ENCODE results near the gene RSPH10B2.
"Not testable (repeated sequence)": the region's sequence is repeated elsewhere in the genome, so short reads cannot be mapped to it uniquely, and the experiment has no call there.

Gene RSPH10B2

DNA sequence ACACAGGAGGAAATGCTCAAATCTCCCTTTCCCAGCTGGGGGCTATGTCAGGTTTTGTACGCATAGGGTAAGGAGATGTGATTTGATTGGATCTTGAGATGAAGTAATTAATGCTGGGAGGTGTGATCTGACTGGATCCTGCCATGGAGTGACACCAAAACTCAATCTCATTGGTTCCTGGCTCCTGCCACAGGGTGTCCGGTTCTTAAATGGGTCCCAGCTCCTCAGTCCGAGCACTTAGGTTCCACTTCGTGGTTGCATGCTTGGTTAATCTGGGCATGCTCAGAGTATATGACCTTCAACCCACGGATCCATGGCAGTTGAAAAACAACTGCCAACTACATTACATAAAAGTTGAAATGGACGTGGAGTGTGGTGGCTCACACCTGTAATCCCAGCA is 44.1 kb upstream of the RSPH10B2 start:
- peaks cover 7% of the 10 kb centered on the region; the same call in 1 of the 2 replicates for H3K27me3 ChIP-seq (ENCODE audit: control insufficient read depth, low read length)
- H3K4me2 ChIP-seq (ENCODE audit: low read length) = no peak overlapping the region
- H3K9me2 ChIP-seq (replicated peaks; ENCODE audit: control insufficient read depth, low read length) = no peaks in the 10 kb centered on the region
- peaks cover 14% of the 10 kb centered on the region for H3K36me3 ChIP-seq (ENCODE audit: control insufficient read depth, low read length)
- TF ChIP-seq, protein P1, sequence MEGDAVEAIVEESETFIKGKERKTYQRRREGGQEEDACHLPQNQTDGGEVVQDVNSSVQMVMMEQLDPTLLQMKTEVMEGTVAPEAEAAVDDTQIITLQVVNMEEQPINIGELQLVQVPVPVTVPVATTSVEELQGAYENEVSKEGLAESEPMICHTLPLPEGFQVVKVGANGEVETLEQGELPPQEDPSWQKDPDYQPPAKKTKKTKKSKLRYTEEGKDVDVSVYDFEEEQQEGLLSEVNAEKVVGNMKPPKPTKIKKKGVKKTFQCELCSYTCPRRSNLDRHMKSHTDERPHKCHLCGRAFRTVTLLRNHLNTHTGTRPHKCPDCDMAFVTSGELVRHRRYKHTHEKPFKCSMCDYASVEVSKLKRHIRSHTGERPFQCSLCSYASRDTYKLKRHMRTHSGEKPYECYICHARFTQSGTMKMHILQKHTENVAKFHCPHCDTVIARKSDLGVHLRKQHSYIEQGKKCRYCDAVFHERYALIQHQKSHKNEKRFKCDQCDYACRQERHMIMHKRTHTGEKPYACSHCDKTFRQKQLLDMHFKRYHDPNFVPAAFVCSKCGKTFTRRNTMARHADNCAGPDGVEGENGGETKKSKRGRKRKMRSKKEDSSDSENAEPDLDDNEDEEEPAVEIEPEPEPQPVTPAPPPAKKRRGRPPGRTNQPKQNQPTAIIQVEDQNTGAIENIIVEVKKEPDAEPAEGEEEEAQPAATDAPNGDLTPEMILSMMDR (IDR thresholded peaks at IDR 0.05; ENCODE audit: low read depth, low read length, poor library complexity, severe bottlenecking) = no peak
- no peak for TF ChIP-seq EZH2phosphoT487 (IDR thresholded peaks at IDR 0.05; ENCODE audit: borderline replicate concordance, low read length)
- no peak overlapping the region for H3K27ac ChIP-seq (ENCODE audit: low read depth, low read length)
- H3K4me1 ChIP-seq (ENCODE audit: control insufficient read depth, low read length) = peaks cover 25% of the 10 kb centered on the region
- peaks cover 5% of the 10 kb centered on the region; the same call in 1 of the 2 replicates for H3F3A ChIP-seq (ENCODE audit: control insufficient read depth, insufficient read depth)
- no peak overlapping the region for H3K4me3 ChIP-seq (ENCODE audit: low read length)
- no peaks in the 10 kb centered on the region for H4K20me1 ChIP-seq (ENCODE audit: control insufficient read depth, insufficient read depth, low read depth, low read length)
- H3K9me3 ChIP-seq (ENCODE audit: control insufficient read depth, insufficient read depth, low read length) = peaks cover 28% of the 10 kb centered on the region
- H3K79me2 ChIP-seq (ENCODE audit: control insufficient read depth, low read length) = peaks cover 25% of the 10 kb centered on the region

DNA sequence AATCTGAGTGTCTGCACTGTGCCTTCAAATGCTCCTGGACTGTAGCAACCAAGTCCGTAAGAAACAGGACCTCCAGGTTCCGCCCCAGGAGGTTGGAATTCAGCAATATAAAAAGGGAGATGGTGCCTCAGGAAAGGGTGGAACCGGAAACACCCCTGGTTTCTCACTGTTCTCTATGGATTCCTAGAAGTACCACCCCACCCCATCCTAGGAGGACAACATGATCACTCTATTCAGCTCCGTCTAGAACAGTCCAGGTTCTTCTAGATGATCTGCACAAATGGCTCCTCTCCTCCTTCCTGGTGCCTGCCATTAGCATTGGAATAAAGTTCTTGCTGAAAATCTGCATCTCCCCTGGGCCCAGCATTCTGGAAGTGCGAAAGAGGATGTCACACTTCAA is 39.5 kb upstream of the RSPH10B2 start:
- Histone ChIP-seq H3K4me1 (ENCODE audit: control insufficient read depth, low read length) (peaks cover 8% of the 10 kb centered on the region), H3K9me2 (replicated peaks; ENCODE audit: control insufficient read depth, low read length) (no peaks in the 10 kb centered on the region), H3K9me3 (ENCODE audit: control insufficient read depth, insufficient read depth, low read length) (peaks cover 11% of the 10 kb centered on the region), H3K4me2 (ENCODE audit: low read length) (no peak overlapping the region), H3F3A (ENCODE audit: control insufficient read depth, insufficient read depth) (no peaks in the 10 kb centered on the region), H3K79me2 (ENCODE audit: control insufficient read depth, low read length) (no peaks in the 10 kb centered on the region), H3K36me3 (ENCODE audit: control insufficient read depth, low read length) (no peaks in the 10 kb centered on the region), H3K27me3 (ENCODE audit: control insufficient read depth, low read length) (peaks cover 7% of the 10 kb centered on the region; the same call in 1 of the 2 replicates), H4K20me1 (ENCODE audit: control insufficient read depth, insufficient read depth, low read depth, low read length) (no peaks in the 10 kb centered on the region), H3K27ac (ENCODE audit: low read depth, low read length) (no peak overlapping the region), H3K4me3 (ENCODE audit: low read length) (no peak overlapping the region)
- TF ChIP-seq, protein P1 (IDR thresholded peaks at IDR 0.05; ENCODE audit: low read depth, low read length, poor library complexity, severe bottlenecking) = no peak
- no peak for TF ChIP-seq EZH2phosphoT487 (IDR thresholded peaks at IDR 0.05; ENCODE audit: borderline replicate concordance, low read length)

DNA sequence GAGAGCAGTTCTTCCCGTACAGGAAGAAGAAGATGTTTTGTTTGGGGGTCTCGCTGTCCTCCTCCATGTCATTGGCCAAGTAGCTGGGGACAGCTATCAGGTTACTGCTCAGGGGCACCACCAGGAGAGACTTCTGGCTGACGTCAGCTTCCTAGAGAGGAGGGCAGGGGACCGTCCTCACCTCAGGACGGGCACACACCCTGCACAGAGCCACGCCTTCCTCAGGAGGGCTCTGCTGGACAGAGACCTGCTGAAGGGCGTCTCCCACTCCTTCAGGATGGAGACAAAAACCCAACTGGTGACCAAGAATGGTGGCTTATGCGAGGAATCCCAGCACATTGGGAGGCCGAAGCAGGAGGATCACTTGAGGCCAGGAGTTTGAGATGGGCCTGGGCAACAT is 38.0 kb upstream of the RSPH10B2 start:
- not testable (repeated sequence) for H3K36me3 ChIP-seq (ENCODE audit: control insufficient read depth, low read length); H3K4me1 ChIP-seq (ENCODE audit: control insufficient read depth, low read length); H3F3A ChIP-seq (ENCODE audit: control insufficient read depth, insufficient read depth); H3K9me2 ChIP-seq (replicated peaks; ENCODE audit: control insufficient read depth, low read length); H3K4me3 ChIP-seq (ENCODE audit: low read length); H3K27me3 ChIP-seq (ENCODE audit: control insufficient read depth, low read length); H3K4me2 ChIP-seq (ENCODE audit: low read length); H3K27ac ChIP-seq (ENCODE audit: low read depth, low read length); H3K9me3 ChIP-seq (ENCODE audit: control insufficient read depth, insufficient read depth, low read length); H4K20me1 ChIP-seq (ENCODE audit: control insufficient read depth, insufficient read depth, low read depth, low read length); H3K79me2 ChIP-seq (ENCODE audit: control insufficient read depth, low read length)

DNA sequence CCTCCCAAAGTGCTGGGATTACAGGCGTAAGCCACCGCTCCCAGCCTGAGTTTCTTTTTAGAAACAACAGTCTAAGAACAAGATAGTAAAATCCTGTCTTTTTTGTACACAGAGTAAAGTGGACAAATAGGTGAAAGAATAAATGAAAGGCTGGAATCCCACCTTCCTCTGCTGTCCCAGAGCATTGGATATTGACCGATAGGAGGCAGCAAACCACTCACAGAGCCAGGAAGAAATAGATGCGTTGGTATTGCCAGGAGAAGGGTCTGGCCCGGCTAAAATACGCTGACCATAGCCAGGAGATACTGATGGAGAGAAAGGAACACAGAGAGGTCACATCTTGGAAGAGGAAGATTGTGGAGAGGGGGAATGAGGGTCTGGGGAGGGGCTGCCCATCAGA is 35.8 kb upstream of the RSPH10B2 start:
- peaks cover 7% of the 10 kb centered on the region; the same call in 1 of the 2 replicates for H3K27me3 ChIP-seq (ENCODE audit: control insufficient read depth, low read length)
- H4K20me1 ChIP-seq (ENCODE audit: control insufficient read depth, insufficient read depth, low read depth, low read length) = no peaks in the 10 kb centered on the region
- H3K4me3 ChIP-seq (ENCODE audit: low read length) = no peak overlapping the region
- H3K4me2 ChIP-seq (ENCODE audit: low read length) = no peak overlapping the region
- H3K9me2 ChIP-seq (replicated peaks; ENCODE audit: control insufficient read depth, low read length) = no peaks in the 10 kb centered on the region
- H3K4me1 ChIP-seq (ENCODE audit: control insufficient read depth, low read length) = peaks cover 8% of the 10 kb centered on the region
- no peaks in the 10 kb centered on the region for H3K36me3 ChIP-seq (ENCODE audit: control insufficient read depth, low read length)
- no peaks in the 10 kb centered on the region for H3K79me2 ChIP-seq (ENCODE audit: control insufficient read depth, low read length)
- no peaks in the 10 kb centered on the region for H3K9me3 ChIP-seq (ENCODE audit: control insufficient read depth, insufficient read depth, low read length)
- no peak overlapping the region for H3K27ac ChIP-seq (ENCODE audit: low read depth, low read length)
- TF ChIP-seq, protein P1 (IDR thresholded peaks at IDR 0.05; ENCODE audit: low read depth, low read length, poor library complexity, severe bottlenecking) = no peak
- TF ChIP-seq EZH2phosphoT487 (IDR thresholded peaks at IDR 0.05; ENCODE audit: borderline replicate concordance, low read length) = no peak
- no peaks in the 10 kb centered on the region for H3F3A ChIP-seq (ENCODE audit: control insufficient read depth, insufficient read depth)

DNA sequence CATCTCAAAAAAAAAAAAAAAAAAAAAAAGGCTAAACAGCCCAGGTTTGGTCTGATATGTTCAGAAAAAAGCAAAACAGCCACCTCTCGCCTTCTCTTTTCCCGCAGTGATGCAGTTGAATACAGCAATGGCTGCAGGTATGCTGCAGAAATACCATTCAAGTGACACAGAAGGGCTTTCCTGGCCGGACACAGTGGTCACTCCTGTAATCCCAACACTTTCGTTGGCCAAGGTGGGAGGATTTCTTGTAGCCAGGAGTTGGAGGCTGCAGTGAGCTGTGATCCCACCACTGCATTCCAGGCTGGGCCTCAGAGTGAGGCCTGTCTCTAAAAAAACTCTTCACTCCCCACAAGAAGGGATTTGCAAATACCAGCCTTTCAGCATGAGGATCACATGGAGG is 29.6 kb upstream of the RSPH10B2 start:
- H3K9me2 ChIP-seq (replicated peaks; ENCODE audit: control insufficient read depth, low read length); H3K79me2 ChIP-seq (ENCODE audit: control insufficient read depth, low read length); H3K9me3 ChIP-seq (ENCODE audit: control insufficient read depth, insufficient read depth, low read length); H3F3A ChIP-seq (ENCODE audit: control insufficient read depth, insufficient read depth); H3K4me2 ChIP-seq (ENCODE audit: low read length); H3K4me3 ChIP-seq (ENCODE audit: low read length); H3K27ac ChIP-seq (ENCODE audit: low read depth, low read length); H4K20me1 ChIP-seq (ENCODE audit: control insufficient read depth, insufficient read depth, low read depth, low read length); H3K36me3 ChIP-seq (ENCODE audit: control insufficient read depth, low read length); H3K27me3 ChIP-seq (ENCODE audit: control insufficient read depth, low read length): not testable (repeated sequence)
- H3K4me1 ChIP-seq (ENCODE audit: control insufficient read depth, low read length) = peaks cover 27% of the 10 kb centered on the region

All from DOHH2 (cell line).